ENCODE results near the gene AGPAT2. TPM values are rescaled to one million over a fixed set of nuclear protein-coding genes. Genes with fewer than 3 reads are reported as not detected.

The AGPAT2 gene
- total RNA-seq, 1 experiment from 2014 or later = 40.2 TPM

DNA sequence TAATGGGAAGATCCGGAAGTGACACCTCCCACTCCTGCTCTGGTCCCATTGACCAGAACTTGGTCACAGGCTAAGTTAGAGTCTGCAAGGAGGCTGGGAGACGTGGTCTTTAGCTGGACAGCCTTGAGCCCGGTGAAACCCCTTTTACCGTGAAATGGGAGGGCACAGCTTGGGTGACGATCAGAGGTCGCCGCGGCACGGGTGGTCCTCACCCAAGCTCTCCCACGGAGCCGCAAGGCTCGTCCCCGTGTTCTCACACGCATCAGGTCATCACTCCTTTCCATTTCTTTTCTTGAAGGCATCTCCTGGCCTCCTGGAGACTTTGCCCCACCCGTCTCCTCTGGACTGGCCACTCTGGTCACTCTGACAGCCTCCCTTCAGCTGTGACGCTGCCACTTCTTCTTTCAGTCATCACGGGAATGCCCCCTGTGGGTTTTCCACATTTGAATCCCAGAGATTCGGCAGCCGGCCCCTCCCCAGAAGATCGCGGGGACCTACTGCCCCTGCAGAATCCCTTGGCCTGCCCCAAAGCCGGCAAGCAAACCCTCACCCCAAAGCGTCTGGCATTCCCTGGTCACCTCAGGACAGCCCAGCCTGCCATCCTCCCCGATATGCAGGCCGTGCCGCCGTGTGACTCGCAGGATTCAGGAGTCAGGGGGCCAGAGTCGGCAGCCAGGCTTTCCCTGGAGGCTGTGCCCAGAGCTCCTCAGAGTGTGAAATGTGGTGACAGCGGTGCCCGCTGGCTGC, 43.5 kb downstream of the AGPAT2 start:
- no peak for TF ChIP-seq ZSCAN18 (CRISPR knock-in tag; IDR thresholded peaks at IDR 0.05)
- TF ChIP-seq, protein P1, sequence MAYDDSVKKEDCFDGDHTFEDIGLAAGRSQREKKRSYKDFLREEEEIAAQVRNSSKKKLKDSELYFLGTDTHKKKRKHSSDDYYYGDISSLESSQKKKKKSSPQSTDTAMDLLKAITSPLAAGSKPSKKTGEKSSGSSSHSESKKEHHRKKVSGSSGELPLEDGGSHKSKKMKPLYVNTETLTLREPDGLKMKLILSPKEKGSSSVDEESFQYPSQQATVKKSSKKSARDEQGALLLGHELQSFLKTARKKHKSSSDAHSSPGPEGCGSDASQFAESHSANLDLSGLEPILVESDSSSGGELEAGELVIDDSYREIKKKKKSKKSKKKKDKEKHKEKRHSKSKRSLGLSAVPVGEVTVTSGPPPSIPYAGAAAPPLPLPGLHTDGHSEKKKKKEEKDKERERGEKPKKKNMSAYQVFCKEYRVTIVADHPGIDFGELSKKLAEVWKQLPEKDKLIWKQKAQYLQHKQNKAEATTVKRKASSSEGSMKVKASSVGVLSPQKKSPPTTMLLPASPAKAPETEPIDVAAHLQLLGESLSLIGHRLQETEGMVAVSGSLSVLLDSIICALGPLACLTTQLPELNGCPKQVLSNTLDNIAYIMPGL (CRISPR knock-in tag; IDR thresholded peaks at IDR 0.05) = no peak
- TF ChIP-seq, protein P2, sequence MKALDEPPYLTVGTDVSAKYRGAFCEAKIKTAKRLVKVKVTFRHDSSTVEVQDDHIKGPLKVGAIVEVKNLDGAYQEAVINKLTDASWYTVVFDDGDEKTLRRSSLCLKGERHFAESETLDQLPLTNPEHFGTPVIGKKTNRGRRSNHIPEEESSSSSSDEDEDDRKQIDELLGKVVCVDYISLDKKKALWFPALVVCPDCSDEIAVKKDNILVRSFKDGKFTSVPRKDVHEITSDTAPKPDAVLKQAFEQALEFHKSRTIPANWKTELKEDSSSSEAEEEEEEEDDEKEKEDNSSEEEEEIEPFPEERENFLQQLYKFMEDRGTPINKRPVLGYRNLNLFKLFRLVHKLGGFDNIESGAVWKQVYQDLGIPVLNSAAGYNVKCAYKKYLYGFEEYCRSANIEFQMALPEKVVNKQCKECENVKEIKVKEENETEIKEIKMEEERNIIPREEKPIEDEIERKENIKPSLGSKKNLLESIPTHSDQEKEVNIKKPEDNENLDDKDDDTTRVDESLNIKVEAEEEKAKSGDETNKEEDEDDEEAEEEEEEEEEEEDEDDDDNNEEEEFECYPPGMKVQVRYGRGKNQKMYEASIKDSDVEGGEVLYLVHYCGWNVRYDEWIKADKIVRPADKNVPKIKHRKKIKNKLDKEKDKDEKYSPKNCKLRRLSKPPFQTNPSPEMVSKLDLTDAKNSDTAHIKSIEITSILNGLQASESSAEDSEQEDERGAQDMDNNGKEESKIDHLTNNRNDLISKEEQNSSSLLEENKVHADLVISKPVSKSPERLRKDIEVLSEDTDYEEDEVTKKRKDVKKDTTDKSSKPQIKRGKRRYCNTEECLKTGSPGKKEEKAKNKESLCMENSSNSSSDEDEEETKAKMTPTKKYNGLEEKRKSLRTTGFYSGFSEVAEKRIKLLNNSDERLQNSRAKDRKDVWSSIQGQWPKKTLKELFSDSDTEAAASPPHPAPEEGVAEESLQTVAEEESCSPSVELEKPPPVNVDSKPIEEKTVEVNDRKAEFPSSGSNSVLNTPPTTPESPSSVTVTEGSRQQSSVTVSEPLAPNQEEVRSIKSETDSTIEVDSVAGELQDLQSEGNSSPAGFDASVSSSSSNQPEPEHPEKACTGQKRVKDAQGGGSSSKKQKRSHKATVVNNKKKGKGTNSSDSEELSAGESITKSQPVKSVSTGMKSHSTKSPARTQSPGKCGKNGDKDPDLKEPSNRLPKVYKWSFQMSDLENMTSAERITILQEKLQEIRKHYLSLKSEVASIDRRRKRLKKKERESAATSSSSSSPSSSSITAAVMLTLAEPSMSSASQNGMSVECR (CRISPR knock-in tag; IDR thresholded peaks at IDR 0.05; ENCODE audit: borderline replicate concordance) = 0 out of 2 replicates have a peak, but pooled peaks have one; percentile 29
- no peak for DNase-seq (ENCODE audit: low spot score)
- Mint-ChIP-seq H3K36me3 (no peaks in the 10 kb centered on the region), H3K27me3 (ENCODE audit: low read depth) (0 out of 2 replicates have a peak, but pooled peaks cover 6% of the 10 kb centered on the region), H3K9me3 (no peaks in the 10 kb centered on the region), H3K4me1 (no peaks in the 10 kb centered on the region), H3K27ac (no peak overlapping the region), H3K4me3 (no peak overlapping the region; the same call in 1 of the 2 replicates)
- CTCF ChIA-PET = interaction anchor here (0.5 to 3.6 kb wide), 16 partner anchors 10 to 233 kb away, joined by 3 to 21 read pairs (median 4); partner anchors contain the start of genes ENTR1 and PMPCA
- peak; percentile 25; the same call in 1 of the 2 replicates for ATAC-seq
- POLR2A ChIA-PET = interaction anchor here (0.6 kb wide), 1 partner anchor 59 kb away, joined by 10 read pairs; no protein-coding TSS in a partner anchor

DNA sequence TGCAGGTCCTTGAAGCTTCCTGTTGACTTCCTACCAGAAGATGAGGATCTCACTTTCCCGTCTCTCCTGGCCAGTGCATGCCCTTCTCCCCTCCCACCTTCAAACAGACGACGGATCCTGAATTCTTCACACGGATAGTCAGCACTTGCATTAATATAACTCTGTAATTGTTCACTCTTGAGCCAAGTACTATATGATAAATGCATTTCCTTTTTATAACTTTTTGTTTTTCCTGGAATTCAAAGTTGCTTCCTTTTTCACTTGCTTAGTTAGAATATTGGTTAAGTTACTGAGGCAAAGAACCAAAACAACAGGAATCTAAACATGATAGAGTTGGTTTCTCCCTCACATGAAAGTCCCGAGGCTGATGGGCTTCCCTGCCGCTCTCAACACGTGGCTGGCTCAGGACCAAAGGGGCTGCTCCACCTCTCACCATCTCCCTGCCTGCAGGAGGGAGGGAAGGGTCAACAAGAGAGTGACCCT, 44.8 kb downstream of the AGPAT2 start:
- Mint-ChIP-seq H3K27me3 (ENCODE audit: low read depth) (0 out of 2 replicates have a peak, but pooled peaks cover 6% of the 10 kb centered on the region), H3K27ac (no peak overlapping the region), H3K36me3 (no peaks in the 10 kb centered on the region), H3K4me3 (no peak overlapping the region), H3K9me3 (no peaks in the 10 kb centered on the region), H3K4me1 (no peaks in the 10 kb centered on the region)
- TF ChIP-seq STAT6 (CRISPR knock-in tag; conservative IDR thresholded peaks at IDR 0.05; ENCODE audit: low read depth) (no peak), FOXJ3 (CRISPR knock-in tag; IDR thresholded peaks at IDR 0.05; ENCODE audit: borderline replicate concordance) (no peak), ETV6 (CRISPR knock-in tag; IDR thresholded peaks at IDR 0.05) (no peak), ZNF425 (CRISPR knock-in tag; conservative IDR thresholded peaks at IDR 0.05) (no peak), TEAD1 (CRISPR knock-in tag; IDR thresholded peaks at IDR 0.05) (no peak)
- TF ChIP-seq, protein P3, sequence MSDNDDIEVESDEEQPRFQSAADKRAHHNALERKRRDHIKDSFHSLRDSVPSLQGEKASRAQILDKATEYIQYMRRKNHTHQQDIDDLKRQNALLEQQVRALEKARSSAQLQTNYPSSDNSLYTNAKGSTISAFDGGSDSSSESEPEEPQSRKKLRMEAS (CRISPR knock-in tag; IDR thresholded peaks at IDR 0.05) = no peak
- TF ChIP-seq, protein P4, sequence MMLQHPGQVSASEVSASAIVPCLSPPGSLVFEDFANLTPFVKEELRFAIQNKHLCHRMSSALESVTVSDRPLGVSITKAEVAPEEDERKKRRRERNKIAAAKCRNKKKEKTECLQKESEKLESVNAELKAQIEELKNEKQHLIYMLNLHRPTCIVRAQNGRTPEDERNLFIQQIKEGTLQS (CRISPR knock-in tag; conservative IDR thresholded peaks at IDR 0.05) = no peak
- ATAC-seq (no peak), DNase-seq (ENCODE audit: low spot score) (no peak)
- ChIA-PET POLR2A (no interaction called here), CTCF (interaction anchor here (0.6 to 3.6 kb wide), 8 partner anchors 11 to 519 kb away, joined by 3 to 16 read pairs (median 4); no protein-coding TSS in a partner anchor)

All from WTC11 (cell line).